Astrocyte of the cerebellum (primary cell): Measurements from ENCODE around the gene GKN2.

Source experiments
- DNase-seq: peaks from one replicate; pipeline ENCODE4 v3.0.0-alpha.2; 2011; ENCODE audit warnings: low read depth
- H3K4me3 ChIP-seq: 2 replicates; pipeline ENCODE4 v1.5.1; 2011; ENCODE audit warnings: mild to moderate bottlenecking, low read depth, low read length, moderate library complexity
- CTCF ChIP-seq: IDR thresholded peaks from 2 replicates; pipeline ENCODE4 v1.5.1; 2012; ENCODE audit warnings: low read length, low read depth, moderate library complexity, mild to moderate bottlenecking; ENCODE audit errors: missing control alignments
- in situ Hi-C: cut with HindIII; loops from 2 replicates; pipeline ENCODE4 v1.10.0; 2017; ENCODE audit warnings: low sequenced_read_pairs

GKN2 gene

GRCh38 chr2:68917034-68917718, 35.5 kb downstream of the GKN2 start:
- no peak for TF ChIP-seq CTCF
- no peak for DNase-seq
- H3K4me3 ChIP-seq: no peak overlapping the region
- in situ Hi-C loops: no loop called here

GRCh38 chr2:68916226-68916625, 36.5 kb downstream of the GKN2 start:
- DNase-seq: no peak
- no peak for TF ChIP-seq CTCF
- in situ Hi-C loops: no loop called here
- H3K4me3 ChIP-seq: no peak overlapping the region

- DNase-seq: no peak
- H3K4me3 ChIP-seq: no peak overlapping the region
- TF ChIP-seq CTCF: no peak
- in situ Hi-C loops: no loop called here
Observed at GRCh38 chr2:68915393-68915792, 37.3 kb downstream of the GKN2 start.

- no peak for DNase-seq
- TF ChIP-seq CTCF: no peak
- H3K4me3 ChIP-seq: no peak overlapping the region
- in situ Hi-C loops: no loop called here
Observed at GRCh38 chr2:68913359-68913758, 39.3 kb downstream of the GKN2 start.

GRCh38 chr2:68912732-68913131, 40.0 kb downstream of the GKN2 start:
- H3K4me3 ChIP-seq: no peak overlapping the region
- TF ChIP-seq CTCF: no peak
- in situ Hi-C loops: no loop called here
- DNase-seq: no peak

- in situ Hi-C loops: no loop called here
- TF ChIP-seq CTCF: no peak
- no peak overlapping the region for H3K4me3 ChIP-seq
- no peak for DNase-seq
Observed at GRCh38 chr2:68912111-68912510, 40.6 kb downstream of the GKN2 start.
